Esophagus squamous epithelium (tissue), 5 donors: ENCODE measurements around the gene CLEC2A. TPM values are rescaled to one million over a fixed set of nuclear protein-coding genes. Genes with fewer than 3 reads are reported as not detected.

Experiments
- DNase-seq: peaks from one replicate; lab custom pipeline; 2025; lab: John Stamatoyannopoulos, UW
- H3K27ac ChIP-seq, 4 donors: fragments of 200-600 bp; sonication (generic); one replicate each; pipeline ENCODE4 v1.5.1; 2016 to 2019; ENCODE audit warnings: mild to moderate bottlenecking in 1 of 4
- H3K27me3 ChIP-seq, 4 donors: fragments of 200-600 bp; sonication (generic); 1 replicate in 3 of 4; 2 replicates in 1 of 4; pipeline versions ENCODE4 v1.5.1 to v1.6.0; 2017 to 2021; ENCODE audit warnings: antibody characterized with exemption in 1 of 4
- H3K36me3 ChIP-seq, 3 donors: fragments of 200-600 bp; sonication (generic); one replicate each; pipeline ENCODE4 v1.5.1; 2016 to 2019
- H3K4me1 ChIP-seq, 3 donors: fragments of 200-600 bp; sonication (generic); one replicate each; pipeline ENCODE4 v1.5.1; 2017 to 2019
- H3K4me3 ChIP-seq, 4 donors: fragments of 200-600 bp; sonication (generic); 1 replicate in 3 of 4; 2 replicates in 1 of 4; pipeline ENCODE4 v1.5.1; 2016 to 2019; ENCODE audit warnings: mild to moderate bottlenecking in 2 of 4, moderate library complexity in 1 of 4
- H3K9me3 ChIP-seq, 3 donors: fragments of 200-600 bp; sonication (generic); one replicate each; pipeline ENCODE4 v1.5.1; 2016 to 2019
- CTCF ChIP-seq, 6 experiments: fragments of 450-650 bp in 4 of 6; fragments of 200-600 bp in 2 of 6; sonication (generic) in 2 of 6; IDR thresholded peaks; one replicate each; pipeline ENCODE4 v1.5.1; 2016 to 2019; ENCODE audit warnings: antibody characterized with exemption in 6 of 6, mild to moderate bottlenecking in 4 of 6, moderate library complexity in 4 of 6
- POLR2A ChIP-seq, 4 donors: fragments of 450-650 bp; IDR thresholded peaks; one replicate each; pipeline ENCODE4 v1.6.1; 2017; ENCODE audit warnings: antibody characterized with exemption in 4 of 4, mild to moderate bottlenecking in 4 of 4, moderate library complexity in 3 of 4
- WGBS, 2 donors: methylation state at CpG; one replicate each; pipeline ENCODE4 v1.1.5; 2018; 5-methylcytosine and 5-hydroxymethylcytosine counted together
- intact Hi-C: fragments of 100-400 bp; cut with DNase I; formaldehyde crosslinking; loops from one replicate; pipeline ENCODE4 v1.15.0; 2022
- total RNA-seq, 4 donors: library from RNA; depleted of rRNA; stranded (reverse); fragments of >200 nt; gene quantifications; one replicate each; pipeline ENCODE4 v1.1.0, GENCODE V29; 2016
- donor health status: DM: yes; HTN: yes; CAD: no.

CLEC2A gene
- total RNA-seq, 4 donors from 2014 or later: not detected

GRCh38 chr12:9870286-9870866, 61.8 kb downstream of the CLEC2A start:
- H3K27ac ChIP-seq: peak overlapping the region; percentile 87 to 93 (median 91)
- DNase-seq: no peak
- H3K36me3 ChIP-seq: no peaks in the 10 kb centered on the region
- 27 to 41% methylated on average over 2 of the region's 2 CpGs for WGBS, 2 donors
- intact Hi-C loops: no loop called here
- H3K4me1 ChIP-seq: peaks cover 10 to 42% (median 14%) of the 10 kb centered on the region in 3 donors
- peak overlapping the region; percentile 35 to 70 (median 50) for H3K4me3 ChIP-seq
- H3K27me3 ChIP-seq: no peaks in the 10 kb centered on the region
- no peaks in the 10 kb centered on the region for H3K9me3 ChIP-seq
- no peak for TF ChIP-seq CTCF (IDR thresholded peaks at IDR 0.05)
- no peak for TF ChIP-seq POLR2A (IDR thresholded peaks at IDR 0.05)

- H3K4me1 ChIP-seq: peaks cover 13 to 45% (median 14%) of the 10 kb centered on the region in 3 donors
- WGBS, 2 donors: 1% methylated on average over 11 of the region's 11 CpGs
- H3K36me3 ChIP-seq: no peaks in the 10 kb centered on the region
- H3K27ac ChIP-seq: peak within 1 kb of the TSS; percentile 87 to 93 (median 91)
- TF ChIP-seq CTCF (IDR thresholded peaks at IDR 0.05) (no peak), POLR2A (IDR thresholded peaks at IDR 0.05) (peak in 2 of 4 donors; percentile 34 to 65)
- H3K27me3 ChIP-seq: no peaks in the 10 kb centered on the region
- H3K9me3 ChIP-seq: no peaks in the 10 kb centered on the region
- DNase-seq: no peak
- intact Hi-C loops: no loop called here
- H3K4me3 ChIP-seq: peak within 1 kb of the TSS; percentile 35 to 70 (median 50)
These were observed 62.6 kb downstream of the CLEC2A start, which contains the start of gene CLEC2B for GRCh38 chr12:9869307-9870161. CLEC2B (minus strand) TSS chr12:9869354.

GRCh38 chr12:9868951-9869306, 63.2 kb downstream of the CLEC2A start:
- H3K27me3 ChIP-seq: no peaks in the 10 kb centered on the region
- intact Hi-C loops: no loop called here
- WGBS, 2 donors: 1 to 11% methylated on average over 4 of the region's 4 CpGs
- H3K4me1 ChIP-seq: peaks cover 13 to 45% (median 14%) of the 10 kb centered on the region in 3 donors
- H3K36me3 ChIP-seq: peaks cover 0 to 5% (median 0%) of the 10 kb centered on the region in 3 donors
- H3K9me3 ChIP-seq: peaks cover 0 to 1% (median 0%) of the 10 kb centered on the region in 3 donors
- peak overlapping the region; percentile 35 to 70 (median 50) for H3K4me3 ChIP-seq
- H3K27ac ChIP-seq: peak overlapping the region; percentile 87 to 93 (median 91)
- DNase-seq: no peak
- TF ChIP-seq CTCF (IDR thresholded peaks at IDR 0.05): no peak
- no peak for TF ChIP-seq POLR2A (IDR thresholded peaks at IDR 0.05)

GRCh38 chr12:9868311-9868801, 63.8 kb downstream of the CLEC2A start:
- no peak for DNase-seq
- peak overlapping the region; percentile 35 to 70 (median 50) for H3K4me3 ChIP-seq
- TF ChIP-seq POLR2A (IDR thresholded peaks at IDR 0.05): peak in 1 of 4 donors; percentile 31
- TF ChIP-seq CTCF (IDR thresholded peaks at IDR 0.05): no peak

More at GRCh38 chr12:9868311-9868801, 63.8 kb downstream of the CLEC2A start:
- peaks cover 0 to 7% (median 0%) of the 10 kb centered on the region in 3 donors for H3K9me3 ChIP-seq
- peaks cover 0 to 8% (median 0%) of the 10 kb centered on the region in 3 donors for H3K36me3 ChIP-seq
- H3K27ac ChIP-seq: peak overlapping the region; percentile 87 to 93 (median 91)
- peaks cover 13 to 41% (median 14%) of the 10 kb centered on the region in 3 donors for H3K4me1 ChIP-seq
- no peaks in the 10 kb centered on the region for H3K27me3 ChIP-seq
- WGBS, 2 donors: 20 to 24% methylated on average over 11 of the region's 11 CpGs
- intact Hi-C loops: no loop called here
